A549 (cell line): Measurements from ENCODE around the gene MAN1C1.

Source experiments
- MAX ChIP-seq: IDR thresholded peaks from 2 replicates; pipeline ENCODE4 v1.6.1; 2012
- REST ChIP-seq: fragments of 200-600 bp; sonication (generic); IDR thresholded peaks from 2 replicates; pipeline ENCODE4 v1.6.1; 2016; ENCODE audit warnings: antibody characterized with exemption, mild to moderate bottlenecking, moderate library complexity

- no peak for TF ChIP-seq REST
- no peak for TF ChIP-seq MAX
Measured at GRCh38 chr1:25688390-25689119, 72.0 kb downstream of the MAN1C1 start.
